Cardiac muscle cell (in vitro differentiated cells and primary cell): ENCODE data around the gene UQCC5. TPM values are rescaled to one million over a fixed set of nuclear protein-coding genes. Genes with fewer than 3 reads are reported as not detected.

ENCODE experiments used
- DNase-seq, 2 donors: peaks; one replicate each; pipeline versions ENCODE4 v3.0.0 to v3.0.0-alpha.2; 2010 to 2017; ENCODE audit warnings: low read depth in 1 of 2, low spot score in 1 of 2
- H3K27ac ChIP-seq: fragments of 200-600 bp; sonication (generic); 2 replicates; pipeline ENCODE4 v1.5.1; 2016
- H3K27me3 ChIP-seq: fragments of 200-600 bp; sonication (generic); 2 replicates; pipeline ENCODE4 v1.6.0; 2016; ENCODE audit warnings: control low read depth
- H3K36me3 ChIP-seq: fragments of 200-600 bp; sonication (generic); 2 replicates; pipeline ENCODE4 v1.5.1; 2016; ENCODE audit warnings: control low read depth
- H3K4me1 ChIP-seq: fragments of 200-600 bp; sonication (generic); 2 replicates; pipeline ENCODE4 v1.8.1; 2017; ENCODE audit warnings: low read depth, mild to moderate bottlenecking, mixed run types
- H3K4me3 ChIP-seq: fragments of 200-600 bp; sonication (generic); 2 replicates; pipeline ENCODE4 v1.5.1; 2016; ENCODE audit warnings: mild to moderate bottlenecking
- H3K9me3 ChIP-seq: fragments of 200-600 bp; sonication (generic); 2 replicates; pipeline ENCODE4 v1.5.1; 2017; ENCODE audit warnings: low read depth, mild to moderate bottlenecking, control low read depth
- CTCF ChIP-seq: IDR thresholded peaks from 2 replicates; pipeline ENCODE4 v1.5.1; 2012; ENCODE audit warnings: low read depth, mild to moderate bottlenecking, low read length
- polyA plus RNA-seq: library from polyadenylated mRNA; unstranded; fragments of >200 nt; fragmentation: Nextera tagmentation; extraction: Ambion mirVana; gene quantifications from 2 replicates; pipeline ENCODE4 v1.2.1, GENCODE V29; 2016
- total RNA-seq: library from RNA; depleted of rRNA; stranded (reverse); fragments of >200 nt; gene quantifications from 2 replicates; pipeline ENCODE4 v1.2.3, GENCODE V29; 2016

The UQCC5 gene
- total and polyA plus RNA-seq, 2 experiments from 2014 or later: 1.0 to 89.3 TPM

GRCh38 chr3:52530918-52531826 lies 5.2 kb upstream of the UQCC5 start:
- no peak for TF ChIP-seq CTCF
- peaks cover 12% of the 10 kb centered on the region for H3K4me1 ChIP-seq
- no peak overlapping the region for H3K4me3 ChIP-seq
- DNase-seq: no peak
- H3K9me3 ChIP-seq: no peaks in the 10 kb centered on the region
- peaks cover 15% of the 10 kb centered on the region for H3K36me3 ChIP-seq
- no peaks in the 10 kb centered on the region for H3K27me3 ChIP-seq
- no peak overlapping the region for H3K27ac ChIP-seq

- no peak for TF ChIP-seq CTCF
- Histone ChIP-seq H3K36me3 (peaks cover 15% of the 10 kb centered on the region), H3K27me3 (no peaks in the 10 kb centered on the region), H3K9me3 (no peaks in the 10 kb centered on the region), H3K27ac (no peak overlapping the region), H3K4me1 (peaks cover 12% of the 10 kb centered on the region), H3K4me3 (peak overlapping the region; percentile 84)
- DNase-seq: no peak
These were observed 4.4 kb upstream of the UQCC5 start for GRCh38 chr3:52531860-52532516.

DNA sequence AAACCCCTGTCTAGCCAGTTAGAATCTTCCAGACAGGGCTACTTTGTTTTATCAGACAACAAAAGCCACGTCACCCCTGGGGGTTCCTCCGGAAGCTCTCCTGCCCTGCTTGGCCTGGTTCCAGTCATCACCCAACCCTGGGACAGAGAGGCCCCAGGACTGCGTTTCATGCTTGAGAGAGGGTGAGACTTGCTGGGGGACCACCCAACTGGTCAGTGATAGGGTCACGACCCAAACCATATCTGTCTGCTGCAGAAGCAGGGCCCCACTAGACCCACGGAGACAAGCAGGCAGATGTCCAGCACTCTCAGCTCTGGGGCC lies 3.9 kb upstream of the UQCC5 start:
- TF ChIP-seq CTCF: no peak
- Histone ChIP-seq H3K4me1 (peaks cover 14% of the 10 kb centered on the region), H3K27ac (no peak overlapping the region)

GRCh38 chr3:52532838-52533622 lies 3.4 kb upstream of the UQCC5 start:
- H3K36me3 ChIP-seq: peaks cover 9% of the 10 kb centered on the region
- H3K9me3 ChIP-seq: no peaks in the 10 kb centered on the region
- H3K4me3 ChIP-seq: peak overlapping the region; percentile 84
- H3K27ac ChIP-seq: no peak overlapping the region
- no peak for TF ChIP-seq CTCF
- DNase-seq: peak; percentile 23 to 63
- peaks cover 19% of the 10 kb centered on the region for H3K4me1 ChIP-seq
- no peaks in the 10 kb centered on the region for H3K27me3 ChIP-seq

More for the DNA sequence above, 3.9 kb upstream of the UQCC5 start:
- Histone ChIP-seq H3K4me3 (peak overlapping the region; percentile 84), H3K36me3 (peaks cover 14% of the 10 kb centered on the region), H3K27me3 (no peaks in the 10 kb centered on the region), H3K9me3 (no peaks in the 10 kb centered on the region)
- peak in 1 of 2 donors; percentile 77 for DNase-seq

GRCh38 chr3:52533623-52534280 lies 2.7 kb upstream of the UQCC5 start, which contains the start of gene NT5DC2:
Gene NT5DC2 (minus strand): TSS chr3:52533857. CDS start chr3:52533737, 120 bp downstream.
- Histone ChIP-seq H3K4me1 (peaks cover 25% of the 10 kb centered on the region), H3K4me3 (peak within 1 kb of the TSS; percentile 84), H3K27ac (peak within 1 kb of the TSS; percentile 69), H3K36me3 (peaks cover 3% of the 10 kb centered on the region), H3K9me3 (no peaks in the 10 kb centered on the region), H3K27me3 (no peaks in the 10 kb centered on the region)
- no peak for TF ChIP-seq CTCF
- peak; percentile 83 to 90 for DNase-seq
